ENCODE measurements around the gene PTPRE. TPM values are rescaled to one million over a fixed set of nuclear protein-coding genes. Genes with fewer than 3 reads are reported as not detected.

The PTPRE gene
- total RNA-seq, 3 donors from 2014 or later (not counting 1 experiment from before 2014, with no cell fraction given): 274 to 280 (median 275) TPM

- Mint-ChIP-seq H3K9me3 (no peaks in the 10 kb centered on the region), H3K4me3 (peak overlapping the region; percentile 42), H3K4me1 (peaks cover 62 to 63% of the 10 kb centered on the region in 2 donors), H3K27ac (peak overlapping the region; percentile 61 to 72), H3K27me3 (ENCODE audit: low read depth in 2 of 2) (no peaks in the 10 kb centered on the region), H3K36me3 (peaks cover 26% of the 10 kb centered on the region)
- Histone ChIP-seq H3K4me3 (ENCODE audit: low read length) (no peak overlapping the region), H3K27ac (ENCODE audit: low read length) (no peak overlapping the region), H3K9me3 (ENCODE audit: control insufficient read depth, insufficient read depth, low read length) (no peaks in the 10 kb centered on the region), H3K36me3 (ENCODE audit: control insufficient read depth, insufficient read depth, low read length) (peaks cover 91% of the 10 kb centered on the region), H3K27me3 (ENCODE audit: control insufficient read depth, insufficient read depth, low read length) (no peaks in the 10 kb centered on the region), H3K4me1 (ENCODE audit: control insufficient read depth, insufficient read depth, low read length) (peaks cover 57% of the 10 kb centered on the region)
- 65% methylated on average over 28 of the region's 28 CpGs for WGBS (ENCODE audit: insufficient coverage)
- intact Hi-C loops (cut with micrococcal nuclease): loop anchor here (1.0 to 2.0 kb wide), 2 partner anchors 34 to 163 kb away; partner anchors contain the start of gene PTPRE
- peak; percentile 78 to 93 for DNase-seq
- TF ChIP-seq CTCF (IDR thresholded peaks at IDR 0.05): peak; percentile 81
- peak; percentile 50 to 78 (median 57) for ATAC-seq
These were observed 162.6 kb downstream of the PTPRE start for GRCh38 chr10:128069351-128070051.

GRCh38 chr10:128070161-128070560 lies 163.3 kb downstream of the PTPRE start:
- DNase-seq (no peak), ATAC-seq (no peak)
- Histone ChIP-seq H3K36me3 (ENCODE audit: control insufficient read depth, insufficient read depth, low read length) (peaks cover 97% of the 10 kb centered on the region), H3K27me3 (ENCODE audit: control insufficient read depth, insufficient read depth, low read length) (no peaks in the 10 kb centered on the region), H3K4me3 (ENCODE audit: low read length) (no peak overlapping the region), H3K9me3 (ENCODE audit: control insufficient read depth, insufficient read depth, low read length) (no peaks in the 10 kb centered on the region), H3K27ac (ENCODE audit: low read length) (no peak overlapping the region), H3K4me1 (ENCODE audit: control insufficient read depth, insufficient read depth, low read length) (peaks cover 50% of the 10 kb centered on the region)
- WGBS (ENCODE audit: insufficient coverage): 97% methylated on average over 10 of the region's 10 CpGs
- H3K27ac Mint-ChIP-seq: peak overlapping the region; percentile 61 to 72
- TF ChIP-seq CTCF (IDR thresholded peaks at IDR 0.05): no peak
- peaks cover 61 to 63% of the 10 kb centered on the region in 2 donors for H3K4me1 Mint-ChIP-seq
- no peaks in the 10 kb centered on the region for H3K27me3 Mint-ChIP-seq (ENCODE audit: low read depth in 2 of 2)
- peaks cover 26% of the 10 kb centered on the region for H3K36me3 Mint-ChIP-seq
- intact Hi-C loops (cut with micrococcal nuclease): no loop called here
- no peak overlapping the region for H3K4me3 Mint-ChIP-seq
- no peaks in the 10 kb centered on the region for H3K9me3 Mint-ChIP-seq

- intact Hi-C loops (cut with micrococcal nuclease): no loop called here
- H3K36me3 Mint-ChIP-seq: peaks cover 32% of the 10 kb centered on the region
- TF ChIP-seq CTCF (IDR thresholded peaks at IDR 0.05): no peak
These were observed 164.0 kb downstream of the PTPRE start for GRCh38 chr10:128070721-128071416.

More at GRCh38 chr10:128070721-128071416, 164.0 kb downstream of the PTPRE start:
- Mint-ChIP-seq H3K9me3 (no peaks in the 10 kb centered on the region), H3K27ac (peak overlapping the region; percentile 61 to 83), H3K27me3 (ENCODE audit: low read depth in 2 of 2) (no peaks in the 10 kb centered on the region), H3K4me1 (peaks cover 61 to 63% of the 10 kb centered on the region in 2 donors), H3K4me3 (no peak overlapping the region)
- Histone ChIP-seq H3K27me3 (ENCODE audit: control insufficient read depth, insufficient read depth, low read length) (no peaks in the 10 kb centered on the region), H3K4me3 (ENCODE audit: low read length) (no peak overlapping the region), H3K9me3 (ENCODE audit: control insufficient read depth, insufficient read depth, low read length) (no peaks in the 10 kb centered on the region), H3K27ac (ENCODE audit: low read length) (no peak overlapping the region), H3K36me3 (ENCODE audit: control insufficient read depth, insufficient read depth, low read length) (peaks cover 98% of the 10 kb centered on the region), H3K4me1 (ENCODE audit: control insufficient read depth, insufficient read depth, low read length) (peaks cover 43% of the 10 kb centered on the region)
- ATAC-seq: no peak
- 88% methylated on average over 17 of the region's 17 CpGs for WGBS (ENCODE audit: insufficient coverage)
- DNase-seq: no peak
